ENCODE data around the gene ECEL1.

The ECEL1 gene

DNA sequence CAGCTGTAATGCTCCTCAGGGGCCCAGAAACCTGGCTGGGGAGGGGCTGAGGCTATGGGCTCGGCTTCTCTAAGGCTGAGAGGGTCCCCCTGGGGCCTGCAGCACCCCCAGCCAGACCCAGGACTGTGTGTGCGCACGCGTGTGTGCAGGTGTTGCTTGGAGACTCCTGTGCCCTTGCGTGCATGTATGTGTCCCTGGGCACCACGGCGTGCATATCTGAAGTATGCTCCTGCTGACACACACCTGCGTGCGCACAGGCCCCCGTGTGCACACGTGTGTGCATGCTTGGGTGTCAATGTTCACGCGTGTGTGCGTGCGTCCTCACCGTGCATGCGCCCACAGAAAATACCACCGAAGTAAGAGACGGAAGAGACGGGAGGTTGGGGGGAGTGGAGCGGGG is 14.9 kb upstream of the ECEL1 start:
- in situ Hi-C loops (cut with MboI; ENCODE audit: low sequenced_read_pairs) = no loop called here

- in situ Hi-C loops (cut with MboI; ENCODE audit: low sequenced_read_pairs) = no loop called here
Observed at GRCh38 chr2:232501794-232502390, 14.3 kb upstream of the ECEL1 start.

GRCh38 chr2:232501331-232501771 is 13.7 kb upstream of the ECEL1 start:
- in situ Hi-C loops (cut with MboI; ENCODE audit: low sequenced_read_pairs) = no loop called here

DNA sequence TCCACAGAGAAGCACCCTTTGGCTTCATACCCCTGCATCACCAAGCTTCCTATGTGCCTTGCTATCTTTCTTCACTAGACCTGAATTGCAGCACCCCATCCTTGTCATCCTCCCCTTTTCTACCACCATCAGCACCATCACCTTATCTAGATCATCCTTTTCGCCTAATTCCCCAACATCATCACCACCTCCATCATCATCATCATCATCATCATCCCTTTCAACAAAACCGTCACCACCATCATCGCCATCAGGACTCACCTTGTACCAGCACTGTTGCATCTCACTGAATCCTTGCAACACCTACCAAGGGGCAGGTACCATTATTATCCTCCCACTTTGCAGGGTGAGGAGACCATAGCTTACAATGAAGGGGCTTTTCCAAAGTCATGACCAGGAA is 10.8 kb upstream of the ECEL1 start:
- in situ Hi-C loops (cut with MboI; ENCODE audit: low sequenced_read_pairs) = no loop called here

GRCh38 chr2:232497348-232497747 is 9.7 kb upstream of the ECEL1 start:
- in situ Hi-C loops (cut with MboI; ENCODE audit: low sequenced_read_pairs) = no loop called here

- in situ Hi-C loops (cut with MboI; ENCODE audit: low sequenced_read_pairs) = no loop called here
Observed at GRCh38 chr2:232496501-232497270, 9.1 kb upstream of the ECEL1 start.

GRCh38 chr2:232495292-232495691 is 7.7 kb upstream of the ECEL1 start:
- in situ Hi-C loops (cut with MboI; ENCODE audit: low sequenced_read_pairs) = no loop called here

DNA sequence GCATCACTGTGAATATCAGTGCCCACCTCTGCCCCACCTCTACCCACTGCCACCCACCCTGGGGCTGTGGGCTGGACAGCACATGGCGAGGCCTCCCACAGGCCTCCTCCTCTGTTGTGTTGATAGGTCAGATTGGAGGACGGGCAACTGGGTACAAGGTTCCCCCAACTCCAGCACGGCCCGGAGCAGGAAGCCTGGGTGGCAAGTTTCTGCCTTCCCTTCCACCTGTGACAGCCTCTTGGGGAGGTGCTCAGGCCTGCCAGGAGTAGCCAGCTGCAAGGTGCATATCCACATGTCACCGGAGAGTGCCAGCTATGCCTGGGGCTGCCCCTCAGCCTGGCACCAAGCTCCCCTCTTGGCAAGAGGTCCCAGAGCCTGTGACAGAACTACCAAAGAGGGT is 6.9 kb upstream of the ECEL1 start:
- in situ Hi-C loops (cut with MboI; ENCODE audit: low sequenced_read_pairs) = no loop called here

GRCh38 chr2:232493701-232494474 is 6.3 kb upstream of the ECEL1 start:
- in situ Hi-C loops (cut with MboI; ENCODE audit: low sequenced_read_pairs) = no loop called here

DNA sequence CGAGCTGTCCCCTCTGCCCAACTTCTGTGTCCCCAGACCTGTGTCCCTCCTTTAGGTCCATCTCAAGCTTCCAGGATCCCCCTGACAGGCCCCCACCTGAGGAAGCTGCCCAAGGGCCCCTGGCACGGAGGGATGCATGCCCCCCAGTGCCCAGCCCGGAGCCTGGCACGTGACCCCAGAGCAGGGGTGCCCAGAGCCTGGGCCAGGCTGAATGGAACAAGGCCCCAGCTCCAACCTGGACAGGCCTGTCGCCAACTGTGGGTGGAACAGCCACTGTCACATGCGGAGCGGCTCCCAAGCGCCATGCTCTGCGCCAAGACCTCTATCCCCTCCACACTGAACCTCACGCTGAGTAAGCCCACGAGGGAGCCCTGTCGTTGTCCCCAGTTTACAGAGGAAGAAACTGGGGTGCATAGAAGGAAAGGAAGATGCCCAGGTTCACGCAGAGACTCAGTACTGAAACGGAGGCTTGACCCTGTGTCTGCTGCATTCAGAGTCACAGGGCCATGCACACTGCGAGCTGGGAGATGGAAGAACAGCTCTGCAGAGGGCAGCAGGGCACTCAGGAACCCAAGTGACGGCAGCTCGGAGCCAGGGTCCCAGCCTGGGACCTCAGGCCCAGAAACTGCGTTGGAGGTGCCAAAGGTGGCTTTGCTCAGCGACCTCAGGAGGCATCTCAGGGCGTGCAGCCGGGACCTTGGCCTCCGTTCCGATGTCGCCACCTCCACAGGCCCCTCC is 5.5 kb upstream of the ECEL1 start:
- in situ Hi-C loops (cut with MboI; ENCODE audit: low sequenced_read_pairs) = no loop called here

DNA sequence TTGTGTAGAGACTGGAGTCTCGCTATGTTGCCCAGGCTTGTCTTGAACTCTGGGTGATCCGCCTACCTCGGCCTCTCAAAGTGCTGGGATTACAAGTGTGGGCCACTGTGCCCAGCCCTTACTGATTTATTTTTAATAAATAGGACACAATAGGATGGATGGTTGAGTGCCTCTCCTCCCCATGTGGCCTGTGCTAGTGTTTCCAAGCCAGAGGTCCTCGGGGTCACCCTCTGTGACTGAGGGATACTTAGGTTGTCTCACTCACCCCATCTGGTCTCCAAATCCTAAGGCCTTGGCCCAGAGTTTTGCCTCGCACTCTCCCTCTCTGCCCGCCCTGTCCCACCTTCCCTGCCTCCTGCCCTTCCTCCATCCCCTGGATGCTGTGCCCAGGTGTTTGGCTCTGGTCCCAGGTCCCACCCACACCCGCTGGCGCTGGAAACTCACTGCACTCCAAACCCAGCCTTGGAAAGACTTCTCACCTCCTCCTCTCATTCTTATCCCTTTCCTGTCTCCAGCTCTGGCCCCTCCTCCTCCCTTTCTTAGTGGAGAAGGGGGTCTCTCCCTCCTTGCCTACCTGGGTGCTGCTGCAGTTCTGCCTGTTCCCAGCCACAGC is 4.7 kb upstream of the ECEL1 start:
- in situ Hi-C loops (cut with MboI; ENCODE audit: low sequenced_read_pairs) = no loop called here

DNA sequence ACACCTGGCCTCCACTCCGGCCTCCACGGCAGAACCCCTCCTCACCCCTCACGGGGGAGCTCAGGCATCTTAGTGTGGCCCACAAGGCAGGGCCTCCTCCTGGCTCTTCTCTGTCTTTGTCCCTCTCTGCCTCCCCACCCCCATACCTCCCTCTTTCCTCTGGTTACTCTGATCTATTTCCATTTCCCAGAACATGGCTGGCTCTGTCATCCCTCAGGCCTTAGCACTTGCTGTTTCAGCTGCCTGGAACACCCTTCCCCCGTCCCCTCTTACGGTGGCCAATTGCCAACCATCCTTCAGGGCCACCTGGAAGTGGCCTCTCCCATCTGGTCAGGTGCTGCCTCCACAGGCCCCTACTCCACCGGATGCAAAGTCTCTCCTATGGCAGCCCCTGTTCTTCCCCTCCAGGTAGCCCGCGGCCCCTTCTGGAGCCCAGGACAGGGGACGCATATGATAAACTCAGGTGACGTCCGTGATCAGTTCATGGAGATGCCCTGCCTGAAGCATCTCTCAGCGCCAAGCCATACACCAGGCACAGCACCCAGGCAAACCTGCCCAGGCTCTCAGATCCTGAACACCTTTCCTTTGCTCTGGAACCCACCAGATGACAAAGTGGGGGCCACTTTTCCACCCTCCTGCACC is 3.6 kb upstream of the ECEL1 start:
- in situ Hi-C loops (cut with MboI; ENCODE audit: low sequenced_read_pairs) = no loop called here

- in situ Hi-C loops (cut with MboI; ENCODE audit: low sequenced_read_pairs) = no loop called here
Observed at GRCh38 chr2:232490221-232491138, 2.8 kb upstream of the ECEL1 start.

- in situ Hi-C loops (cut with MboI; ENCODE audit: low sequenced_read_pairs) = no loop called here
Observed at GRCh38 chr2:232489516-232490220, 2.0 kb upstream of the ECEL1 start.

DNA sequence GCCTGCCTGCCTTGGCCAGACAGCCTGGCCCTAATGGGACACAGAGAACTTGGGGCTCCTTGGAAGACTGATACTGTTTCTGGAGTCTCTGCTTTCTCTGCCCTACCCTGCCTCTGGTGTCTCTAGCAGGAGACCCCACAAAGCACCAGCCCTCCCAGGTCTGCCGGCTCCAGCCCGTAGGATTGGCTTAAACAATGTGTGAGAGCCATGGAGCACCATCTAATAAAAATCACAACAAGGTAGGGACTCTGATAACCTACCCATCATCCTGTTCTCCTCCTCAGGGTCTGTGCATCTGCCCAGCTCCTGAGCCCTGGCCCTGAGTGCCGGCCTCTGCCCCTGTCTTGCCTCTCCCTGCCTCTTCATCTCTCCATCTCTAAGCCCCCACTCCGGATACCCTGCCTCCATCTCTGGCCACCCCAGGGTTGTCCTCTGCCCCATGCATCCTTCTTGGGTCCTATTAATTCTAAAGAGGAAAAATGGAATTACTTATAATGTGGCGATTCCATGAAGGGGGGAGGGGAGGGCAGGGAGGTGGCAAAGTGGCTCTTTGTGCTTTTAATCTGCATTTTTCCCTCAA is 1.2 kb upstream of the ECEL1 start:
- in situ Hi-C loops (cut with MboI; ENCODE audit: low sequenced_read_pairs) = no loop called here

DNA sequence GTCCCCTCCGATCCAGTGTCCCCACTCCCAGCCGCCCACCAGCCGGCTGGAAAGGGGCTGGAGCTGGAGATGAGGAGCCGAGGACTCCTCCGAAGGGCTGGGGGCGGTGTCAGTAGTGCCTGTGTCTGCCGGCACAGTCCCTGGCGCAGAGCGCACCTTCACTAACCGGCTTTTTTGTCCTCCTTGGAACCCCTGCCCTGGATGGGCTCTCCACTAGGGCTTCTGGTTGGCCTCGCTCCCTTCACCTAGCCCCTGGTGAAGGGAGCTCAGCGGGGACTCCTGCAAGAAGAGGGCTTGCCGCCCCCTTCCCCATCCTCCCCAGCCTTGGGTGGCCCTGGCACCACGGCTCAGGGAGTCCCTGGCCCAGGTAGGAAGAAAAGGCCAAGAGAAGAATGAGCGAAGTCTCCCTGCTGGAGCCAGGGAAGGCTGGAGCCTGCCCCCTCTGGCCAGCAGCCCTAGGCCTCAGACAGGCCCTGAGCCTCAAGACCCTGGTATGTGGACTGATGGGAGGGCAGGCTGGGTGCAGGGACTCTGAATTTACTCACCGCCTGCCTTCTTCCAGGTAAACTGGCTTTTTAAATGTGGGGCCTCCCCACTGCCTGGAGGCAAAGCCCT is 570 bp upstream of the ECEL1 start:
- in situ Hi-C loops (cut with MboI; ENCODE audit: low sequenced_read_pairs) = no loop called here

DNA sequence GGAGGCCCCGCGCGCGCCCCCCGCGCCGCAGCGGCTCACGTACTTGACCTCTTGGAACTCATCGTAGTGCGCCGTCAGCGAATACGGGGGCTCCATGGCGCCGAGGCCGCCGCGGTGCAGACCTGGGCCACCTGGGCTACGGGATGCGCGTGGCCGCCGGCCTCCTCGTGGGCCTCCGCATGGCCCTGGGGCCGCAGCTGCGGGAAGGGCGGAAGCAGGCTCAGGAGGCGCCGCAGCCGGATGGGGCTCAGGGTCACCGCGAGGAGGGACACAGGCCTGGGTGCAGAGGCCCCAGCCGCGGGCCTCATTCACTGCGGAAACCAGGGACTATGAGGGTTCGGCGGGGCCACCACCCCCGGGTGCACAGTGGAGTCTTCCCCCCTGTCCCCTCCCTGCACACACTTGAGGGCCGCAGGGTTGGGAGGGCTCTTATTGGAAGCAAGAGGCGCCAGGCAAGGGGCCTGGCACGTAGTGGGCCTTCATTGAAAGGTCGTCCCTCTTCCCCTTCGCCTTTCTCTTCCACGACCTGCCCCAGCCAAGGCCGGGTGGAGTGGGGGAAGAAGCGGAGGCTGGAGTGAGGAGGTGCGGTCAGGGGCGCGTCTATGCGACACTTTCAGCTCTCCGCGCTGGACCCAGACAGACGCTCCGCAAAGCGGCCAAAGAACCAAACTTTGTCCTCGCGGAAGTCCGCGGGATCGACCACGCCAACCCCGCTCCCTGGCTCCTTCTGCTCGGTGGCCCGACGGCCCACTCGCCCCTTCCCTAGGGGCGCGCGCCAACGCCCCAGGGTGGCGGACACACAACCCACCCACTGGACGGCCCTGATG is 863 bp downstream of the ECEL1 start:
- in situ Hi-C loops (cut with MboI; ENCODE audit: low sequenced_read_pairs) = no loop called here

Measured in HL-60/S4 treated with phorbol 12-myristate 13-acetate at 8.2 ng/mL for 4 days and 3 days (cell line).